Stimulated activated naive CD4-positive, alpha-beta T cell treated with Interleukin-2 at 50 U/mL for 16 hours (primary cell): Measurements from ENCODE around the gene GALNT16.
"Not testable (repeated sequence)": the region's sequence is repeated elsewhere in the genome, so short reads cannot be mapped to it uniquely, and the experiment has no call there.

Experiments
- DNase-seq: peaks from one replicate; lab custom pipeline; 2025; lab: John Stamatoyannopoulos, UW

GALNT16 gene

DNA sequence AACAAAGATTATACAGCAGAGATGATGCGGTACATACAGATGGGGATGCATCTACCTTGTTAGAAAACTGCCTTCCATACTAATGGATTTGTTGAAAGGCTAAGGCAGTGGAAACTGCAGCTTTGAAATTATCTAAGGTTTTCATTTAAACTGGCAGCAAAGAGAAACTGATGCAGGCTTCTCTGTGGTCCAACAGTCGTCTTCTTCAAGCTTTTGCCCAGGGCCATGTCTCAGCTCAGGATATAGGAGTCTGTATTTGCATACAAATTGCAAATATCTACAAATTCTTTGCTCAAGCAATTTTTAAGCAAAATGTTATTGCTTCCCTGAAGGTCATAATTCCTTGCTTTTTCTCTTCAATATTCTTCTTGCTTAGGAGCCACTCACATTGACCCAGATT is 104.4 kb downstream of the GALNT16 start:
- no peak for DNase-seq

DNA sequence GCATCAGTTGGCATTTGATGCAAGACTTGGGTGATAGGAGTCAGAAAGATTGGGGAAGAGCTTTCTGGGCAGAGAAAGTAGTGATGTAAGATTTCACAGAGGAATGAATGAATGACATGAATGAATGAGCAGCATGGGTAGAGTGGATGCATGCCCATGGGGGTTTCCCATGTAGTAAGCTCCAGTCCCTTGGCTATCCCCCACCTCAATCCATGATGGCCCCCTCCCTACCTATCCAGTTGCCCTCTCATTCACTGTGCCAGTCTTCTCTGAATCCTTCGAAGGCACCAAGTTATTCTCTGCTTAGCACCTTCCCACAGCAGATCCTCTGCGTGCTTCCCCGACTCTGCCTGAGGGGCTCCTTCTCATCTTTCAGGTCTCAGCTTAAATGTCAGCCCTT is 106.1 kb downstream of the GALNT16 start:
- no peak for DNase-seq

DNA sequence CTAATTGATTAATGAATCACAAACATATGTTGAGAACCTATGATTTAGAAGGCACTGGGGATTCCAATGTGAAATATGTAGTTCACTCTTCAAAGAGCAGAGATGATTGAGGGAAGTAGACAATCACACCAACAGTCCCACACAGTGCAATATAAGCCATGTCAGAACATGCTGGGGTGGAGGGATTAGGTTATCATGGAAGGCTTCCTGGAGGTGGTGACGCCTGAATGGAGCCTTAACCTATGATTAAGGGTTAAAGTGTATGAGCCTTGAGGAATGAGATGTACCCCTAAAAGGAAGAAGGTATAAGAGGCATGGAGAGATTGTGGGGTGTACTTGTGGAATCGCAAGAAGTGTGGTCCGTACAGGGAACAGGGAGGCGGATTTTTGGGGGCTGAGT is 106.8 kb downstream of the GALNT16 start:
- DNase-seq = no peak

DNA sequence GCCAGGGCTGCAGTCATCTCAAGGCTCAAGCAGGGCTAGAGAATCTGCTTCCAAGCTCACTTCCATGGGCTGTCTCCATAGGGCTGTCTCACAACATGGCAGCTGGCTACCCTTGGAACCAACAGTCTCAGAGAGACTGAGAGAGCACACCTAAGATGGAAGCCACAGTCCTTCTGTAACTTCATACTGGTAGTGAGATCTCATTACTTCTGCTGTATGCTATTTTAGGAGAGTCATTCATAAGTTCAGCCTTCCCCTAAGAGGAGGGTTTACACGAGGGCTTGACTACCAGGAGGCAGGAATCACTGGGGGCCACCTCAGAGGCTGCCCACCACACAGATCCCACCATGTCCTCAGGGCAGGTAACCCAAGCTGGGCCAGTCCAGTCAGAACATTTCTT is 108.4 kb downstream of the GALNT16 start:
- no peak for DNase-seq

DNA sequence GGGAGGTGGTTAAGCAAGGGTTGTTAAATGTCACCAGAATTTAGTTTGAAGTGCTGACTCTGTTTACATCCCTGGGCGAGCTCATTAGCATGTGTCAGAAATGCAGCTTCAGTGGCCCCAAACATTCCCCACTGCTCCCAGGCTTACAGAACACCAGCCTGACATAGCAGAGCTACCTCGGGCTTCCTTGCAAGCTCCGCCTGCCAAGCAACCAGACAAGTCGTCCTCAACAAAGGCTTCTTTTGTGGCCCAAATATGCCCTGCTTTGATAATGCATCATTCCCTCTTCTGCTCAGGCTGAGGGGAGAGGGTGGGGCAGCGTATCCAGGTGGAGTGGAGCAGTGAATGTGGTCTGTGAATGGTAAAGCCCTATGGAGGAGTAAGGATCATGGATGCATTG is 110.1 kb downstream of the GALNT16 start:
- no peak for DNase-seq

DNA sequence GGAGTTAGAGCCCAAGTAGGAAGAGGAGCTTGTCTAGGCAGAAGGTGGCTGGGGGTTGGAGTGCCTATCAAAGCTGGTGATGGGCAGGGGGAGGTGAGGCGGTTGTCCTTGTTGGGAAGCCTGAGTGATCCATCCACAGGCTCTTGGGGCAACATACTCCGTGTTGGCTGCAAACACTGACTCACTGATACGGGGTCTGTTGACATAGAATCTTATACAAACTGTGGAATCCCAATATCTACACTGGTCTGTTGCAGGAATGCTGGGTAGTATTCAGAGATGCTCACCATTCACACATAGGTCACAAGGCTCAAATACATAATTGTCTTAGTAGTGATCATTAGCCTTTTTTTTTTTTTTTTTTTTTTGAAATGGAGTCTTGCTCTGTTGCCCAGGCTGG is 112.2 kb downstream of the GALNT16 start:
- no peak for DNase-seq

DNA sequence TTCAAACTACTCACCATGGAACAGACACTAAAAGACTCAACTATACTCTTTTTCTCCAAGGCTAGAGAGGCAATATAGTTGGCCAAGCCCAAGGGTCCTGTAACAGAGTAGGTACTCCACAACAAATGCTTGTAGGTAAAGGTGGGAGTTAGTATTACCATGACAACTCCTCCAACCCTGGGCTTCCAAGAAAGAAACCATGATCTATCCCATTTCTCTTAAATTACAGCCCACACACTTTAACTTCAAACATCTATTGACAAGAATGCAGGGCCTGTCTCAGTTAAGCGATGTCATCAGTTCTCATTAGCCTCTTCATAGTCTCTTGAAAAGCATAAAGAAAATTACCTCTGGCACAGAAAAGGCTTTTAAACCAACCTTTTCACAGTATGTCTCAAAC is 113.1 kb downstream of the GALNT16 start:
- no peak for DNase-seq

DNA sequence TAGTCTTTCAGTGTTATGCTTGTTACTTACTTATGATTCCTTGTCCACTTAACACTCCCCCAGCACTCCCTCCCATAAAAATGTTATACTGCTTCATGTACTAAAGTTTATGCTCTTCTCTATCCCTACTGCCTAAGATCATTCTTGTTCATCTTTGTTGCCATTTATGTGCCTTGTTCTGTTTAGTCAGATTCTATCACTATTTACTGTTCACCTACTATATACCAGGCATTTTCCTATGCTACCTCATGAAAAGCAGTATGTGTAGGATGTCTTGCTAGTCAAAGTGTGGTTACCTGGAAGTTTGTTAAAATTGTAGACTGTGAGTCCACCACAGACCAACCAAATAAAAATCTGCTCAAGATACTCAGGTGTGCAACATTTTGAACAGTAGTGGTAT is 114.3 kb downstream of the GALNT16 start:
- DNase-seq = no peak

DNA sequence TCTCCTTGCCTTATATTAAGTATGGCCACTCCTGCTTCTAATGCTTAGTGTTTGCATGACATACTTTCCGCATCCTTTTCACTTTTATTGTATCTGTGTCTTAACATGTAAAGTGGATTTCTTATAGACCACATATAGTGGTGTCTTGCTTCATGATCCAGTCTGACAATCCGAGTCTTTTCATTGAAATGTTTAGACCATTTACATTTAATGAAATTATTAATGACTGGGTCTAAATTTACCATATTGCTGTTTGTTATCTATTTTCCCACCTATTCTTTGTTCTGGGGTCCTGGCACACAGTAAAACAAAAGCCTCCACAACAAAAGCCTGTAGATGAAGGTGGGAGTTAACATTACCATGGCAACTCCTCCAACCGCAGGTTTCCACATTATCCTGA is 115.2 kb downstream of the GALNT16 start:
- DNase-seq = no peak

DNA sequence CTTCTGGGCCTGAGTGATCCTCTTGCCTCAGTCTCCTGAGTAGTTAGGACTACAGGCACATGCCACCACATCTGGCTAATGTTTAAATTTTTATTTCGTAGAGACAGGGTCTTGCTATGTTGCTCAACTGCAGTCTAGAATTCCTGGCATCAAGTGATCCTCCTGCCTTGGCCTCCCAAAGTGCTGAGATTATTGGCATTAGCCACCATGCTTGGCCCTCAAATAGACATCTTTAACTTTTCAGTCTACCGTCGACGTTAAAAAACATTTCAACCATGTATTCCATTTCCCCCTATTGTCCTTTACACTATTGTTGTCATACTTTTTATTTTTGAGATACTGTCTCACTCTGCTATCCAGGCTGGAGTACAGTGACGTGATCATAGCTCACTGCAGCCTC is 115.8 kb downstream of the GALNT16 start:
- no peak for DNase-seq

DNA sequence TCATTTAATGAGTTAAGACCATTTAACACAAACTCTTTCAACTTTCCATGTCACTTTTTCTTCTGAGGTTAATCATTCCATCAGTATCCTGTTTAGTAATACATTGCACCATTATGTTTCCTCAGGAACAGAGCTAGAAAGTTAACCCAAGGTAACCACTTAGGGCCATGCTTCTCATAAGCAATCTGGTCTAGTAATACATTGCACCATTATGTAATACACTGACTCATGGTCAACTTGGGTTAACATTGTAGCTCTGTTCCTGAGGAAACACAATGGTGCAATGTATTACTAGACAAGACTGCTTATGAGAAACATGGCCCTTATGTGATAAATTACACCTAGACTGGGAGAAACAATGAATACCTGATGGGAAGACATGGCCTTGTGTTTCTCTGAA is 116.5 kb downstream of the GALNT16 start:
- DNase-seq = no peak

DNA sequence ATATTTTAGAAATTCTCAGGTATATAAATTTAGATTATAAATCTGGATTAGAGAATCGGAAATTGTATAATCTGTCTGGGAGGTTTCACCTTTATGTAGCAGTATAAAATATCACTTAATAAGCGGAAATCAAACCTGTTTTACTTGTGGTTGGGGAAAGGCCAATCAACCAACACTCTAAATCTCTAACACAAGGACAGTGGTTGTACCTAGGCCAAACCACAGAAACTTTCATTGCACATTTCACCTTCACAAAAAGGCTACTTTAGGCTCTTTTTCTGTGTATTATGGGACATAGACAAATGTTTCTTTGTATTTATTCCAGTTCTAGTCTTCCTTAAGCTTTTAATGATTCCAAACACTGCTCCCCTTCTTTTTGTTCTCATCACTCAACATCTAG is 118.3 kb downstream of the GALNT16 start:
- DNase-seq = no peak

DNA sequence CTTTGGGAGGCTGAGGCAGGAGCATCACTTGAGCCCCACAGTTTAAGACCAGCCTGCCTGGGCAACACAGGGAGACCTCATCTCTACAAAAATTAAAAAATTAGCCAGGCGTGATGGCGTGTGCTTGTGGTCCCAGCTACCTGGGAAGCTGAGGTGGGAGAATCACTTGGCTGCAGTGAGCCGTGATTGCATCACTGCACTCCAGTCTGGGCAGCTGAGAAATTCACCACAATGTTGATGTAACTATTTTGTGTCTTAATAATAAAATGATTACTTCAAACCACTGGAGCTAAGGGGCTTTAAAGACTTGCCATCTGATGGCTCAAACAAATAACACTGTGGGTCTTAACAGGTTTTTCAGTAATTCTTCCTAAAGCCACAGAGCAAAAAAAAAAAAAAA is 127.4 kb downstream of the GALNT16 start:
- DNase-seq = no peak

DNA sequence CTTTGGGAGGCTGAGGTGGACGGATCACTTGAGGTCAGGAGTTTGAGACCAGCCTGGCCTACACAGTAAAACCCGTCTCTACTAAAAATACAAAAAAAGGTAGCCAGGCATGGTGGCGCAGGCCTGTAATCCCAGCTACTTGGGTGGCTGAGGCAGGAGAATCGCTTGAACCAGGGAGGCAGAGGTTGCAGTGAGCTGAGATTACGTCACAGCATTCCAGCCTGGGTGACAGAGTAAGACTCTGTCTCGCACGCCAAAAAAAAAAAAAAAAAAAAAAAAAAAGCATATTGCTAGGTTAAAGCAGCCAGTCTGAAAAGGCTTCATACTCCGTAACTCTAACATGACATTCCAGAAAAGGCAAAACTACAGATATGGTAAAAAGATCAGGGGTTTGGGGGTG is 131.4 kb downstream of the GALNT16 start:
- DNase-seq = not testable (repeated sequence)

DNA sequence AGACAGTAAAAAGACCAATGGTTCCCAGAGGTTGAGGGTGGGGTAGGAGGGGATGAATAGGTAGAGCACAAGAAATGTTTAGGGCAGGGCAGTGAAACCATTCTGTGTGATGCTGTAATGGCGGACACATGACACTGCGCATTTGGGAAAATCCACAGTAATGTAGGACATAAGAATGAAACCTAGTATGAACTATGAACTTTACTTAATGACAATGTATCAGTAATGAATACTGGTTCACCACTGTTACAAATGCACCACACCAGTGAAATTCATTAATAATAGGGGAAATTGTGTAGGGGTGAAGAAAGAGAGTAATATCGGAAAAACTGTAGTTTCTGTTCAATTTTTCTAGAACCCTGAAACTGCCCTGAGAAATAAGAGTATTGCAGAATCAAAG is 132.5 kb downstream of the GALNT16 start:
- DNase-seq = no peak

DNA sequence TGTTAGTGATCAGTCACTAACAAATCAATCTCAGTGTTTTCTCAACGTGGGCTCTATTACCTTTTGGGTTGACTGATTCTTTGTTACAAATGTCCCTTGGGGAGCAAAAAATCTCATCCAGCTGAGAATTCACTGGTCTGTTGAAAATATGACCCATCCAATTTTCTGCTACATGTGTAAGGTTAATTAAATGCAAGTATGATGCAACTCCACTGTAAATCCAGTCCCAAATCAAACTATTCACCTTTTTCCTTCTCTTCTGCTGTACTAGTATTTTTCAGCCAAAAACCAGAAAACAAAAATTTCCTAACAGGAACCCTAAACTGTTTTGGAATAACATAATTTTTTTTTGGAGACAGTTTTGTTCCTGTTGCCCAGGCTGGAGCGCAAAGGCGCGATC is 136.0 kb downstream of the GALNT16 start:
- no peak for DNase-seq

DNA sequence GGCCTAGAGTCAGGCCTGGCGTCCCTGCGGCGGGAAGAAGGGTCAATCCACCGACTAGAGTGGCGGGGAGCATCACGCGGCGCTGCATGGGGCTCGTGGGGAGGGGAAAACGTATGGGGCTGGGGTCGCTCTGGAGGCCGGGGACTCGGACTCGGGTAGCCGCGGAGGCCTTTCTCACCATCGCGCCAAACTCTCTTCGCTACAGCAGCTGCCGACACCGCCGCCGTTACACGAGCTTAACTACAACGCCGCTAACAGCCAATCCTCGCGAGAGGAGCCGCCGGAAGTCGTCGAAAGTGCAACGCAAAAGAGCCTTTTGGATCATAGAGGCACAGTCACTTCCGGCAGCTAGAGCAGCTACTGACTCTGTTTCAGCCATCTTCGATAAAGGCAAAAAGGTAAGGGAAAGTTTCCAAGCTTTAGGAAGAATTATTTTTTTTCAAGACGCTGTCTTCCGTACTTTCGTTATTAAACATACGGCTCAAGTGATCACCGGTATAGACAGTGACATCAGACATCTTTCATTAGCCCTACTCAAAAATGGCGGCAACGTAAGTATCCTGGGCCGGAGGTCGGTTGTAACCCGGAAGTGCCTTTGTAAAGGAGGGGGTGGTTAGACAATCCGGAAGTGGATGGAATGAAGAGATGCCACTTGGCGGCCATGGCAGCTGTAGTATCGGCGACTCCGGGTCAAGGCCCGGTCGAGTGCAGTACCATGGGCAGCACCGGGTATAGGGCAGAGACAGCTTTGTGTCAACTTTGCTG is 138.3 kb downstream of the GALNT16 start, which contains the start of the genes ERH and SLC39A9:
Gene ERH (minus strand): TSS at position 247 of the 765 bp plus-strand sequence. CDS start 66 bp downstream, at position 181.
Gene SLC39A9 (plus strand): TSS at position 640 of the 765 bp plus-strand sequence. CDS start 678 bp downstream, outside the sequence.
- peak; percentile 94 for DNase-seq

DNA sequence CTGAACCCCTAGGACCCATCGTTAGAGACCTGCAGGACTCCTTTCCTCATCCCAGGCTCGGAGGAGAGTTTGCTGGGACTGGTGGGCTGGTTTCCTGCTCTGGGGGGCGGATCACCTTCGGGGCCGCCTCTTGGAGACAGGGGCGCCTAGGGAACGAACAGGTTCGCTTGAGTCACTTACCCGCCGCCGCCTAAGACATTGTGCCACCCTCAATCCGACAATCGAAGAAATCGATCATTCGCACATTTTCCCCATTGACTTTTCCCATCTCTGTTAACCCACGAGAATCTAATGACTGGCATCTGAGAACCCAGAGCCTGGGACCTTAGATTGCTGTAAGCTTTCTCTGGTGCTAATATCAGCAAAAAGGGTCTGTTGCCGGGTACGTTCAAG is 138.9 kb downstream of the GALNT16 start:
- peak; percentile 60 for DNase-seq

DNA sequence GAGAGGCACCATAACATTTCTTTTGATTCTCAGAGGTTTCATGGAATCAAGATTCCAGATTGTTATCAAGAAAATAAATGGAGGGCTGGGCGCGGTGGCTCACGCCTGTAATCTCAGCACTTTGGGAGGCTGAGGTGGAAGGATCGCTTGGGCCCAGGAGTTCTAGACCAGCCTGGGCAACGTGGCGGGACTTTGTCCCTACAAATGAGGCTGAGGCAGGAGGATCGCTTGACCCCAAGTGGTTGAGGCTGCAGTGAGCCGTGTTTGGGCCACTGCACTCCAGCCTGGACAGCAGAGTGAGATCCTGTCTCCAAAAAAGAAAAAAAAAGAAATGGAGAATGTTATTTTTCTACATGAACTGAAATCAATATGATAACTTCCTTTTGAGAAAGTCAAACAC is 139.8 kb downstream of the GALNT16 start:
- DNase-seq = no peak

DNA sequence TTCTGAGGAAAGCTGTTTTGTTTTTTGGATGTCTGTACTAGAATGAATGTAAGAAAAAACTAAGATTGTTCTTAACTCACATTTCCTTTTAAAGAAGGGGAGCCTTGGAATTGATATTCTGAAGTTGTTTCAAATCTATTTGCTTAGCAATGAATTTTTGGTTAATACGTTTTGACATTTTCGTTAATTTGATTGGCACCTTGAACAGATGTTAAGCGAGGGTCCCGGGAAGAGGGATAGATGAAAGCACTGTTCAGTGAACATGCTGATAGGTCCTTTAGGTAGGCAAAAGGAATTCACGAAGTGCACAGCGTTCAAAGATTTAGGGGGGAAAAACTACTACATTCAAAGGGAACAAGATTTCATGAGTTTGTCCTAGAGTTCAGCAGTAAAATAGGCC is 140.2 kb downstream of the GALNT16 start:
- DNase-seq = no peak

DNA sequence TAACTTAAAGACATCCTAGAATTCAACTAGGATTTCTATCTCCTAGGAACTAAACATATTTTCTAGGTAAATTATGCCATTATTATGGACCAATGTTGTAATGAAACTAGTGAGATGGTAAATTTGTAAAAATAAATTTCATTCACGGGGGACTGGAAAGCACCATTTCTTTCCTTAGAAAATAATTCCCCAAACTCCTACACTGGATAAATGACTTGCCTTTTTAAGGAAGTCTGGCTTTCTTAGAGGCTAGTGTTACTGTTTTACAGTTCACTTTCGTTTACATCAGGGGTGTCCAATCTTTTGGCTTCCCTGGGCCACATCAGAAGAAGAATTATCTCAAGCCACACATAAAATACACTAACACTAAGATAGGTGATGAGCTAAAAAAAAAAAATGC is 141.9 kb downstream of the GALNT16 start:
- DNase-seq = no peak

DNA sequence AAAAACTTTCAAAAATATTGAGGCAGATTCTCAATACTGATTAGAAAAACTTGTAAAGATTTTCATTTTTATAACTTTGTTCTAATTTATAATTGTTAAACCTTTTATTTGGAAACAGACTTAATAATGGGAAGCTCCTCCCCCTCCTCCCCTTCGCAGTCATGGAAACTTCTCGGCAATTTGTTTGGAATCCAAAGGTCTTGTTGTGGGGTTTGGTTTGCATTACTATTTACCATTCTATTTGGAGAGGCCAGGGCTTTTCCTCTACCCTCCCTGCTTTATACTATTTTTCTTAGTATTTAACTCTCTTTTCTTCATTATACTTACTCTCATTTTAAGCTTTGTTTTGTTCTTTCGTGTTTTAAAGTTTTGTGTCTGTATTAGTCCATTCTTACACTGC is 144.5 kb downstream of the GALNT16 start:
- DNase-seq = no peak

DNA sequence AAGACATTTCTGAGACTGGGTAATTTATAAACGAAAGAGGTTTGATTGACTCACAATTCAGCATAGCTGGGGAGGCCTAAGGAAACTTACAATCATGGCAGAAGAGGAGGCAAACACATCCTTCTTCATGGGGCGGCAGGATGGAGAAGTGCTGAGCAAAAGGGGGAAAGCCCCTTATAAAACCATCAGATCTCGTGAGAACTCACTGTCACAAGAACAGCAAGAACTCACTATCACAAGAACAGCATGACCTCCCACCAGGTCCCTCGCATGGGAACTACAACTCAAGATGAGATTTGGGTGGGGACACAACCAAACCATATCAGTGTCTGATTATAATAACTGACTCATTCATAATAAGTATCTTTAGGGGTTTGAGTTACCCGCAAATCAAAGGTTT is 144.9 kb downstream of the GALNT16 start:
- no peak for DNase-seq

DNA sequence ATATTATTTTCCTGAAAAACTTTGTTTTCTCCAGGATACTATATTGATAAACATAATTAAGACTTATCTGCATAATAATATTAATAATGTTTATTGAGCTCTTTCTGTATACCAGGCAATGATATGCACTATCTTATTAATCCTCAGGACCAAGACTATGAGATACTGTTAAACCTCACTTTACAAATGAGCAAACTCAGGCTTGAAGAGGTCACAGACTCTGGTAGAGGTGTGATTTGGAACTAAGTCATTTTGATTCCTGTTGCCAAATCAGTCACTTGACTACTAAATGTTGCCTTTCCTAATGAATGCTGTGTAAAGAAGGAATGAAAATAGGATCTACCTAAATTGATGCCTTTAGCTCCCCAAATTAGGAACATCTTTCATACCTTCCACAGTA is 145.8 kb downstream of the GALNT16 start:
- DNase-seq = no peak
